Activated CD8-positive, alpha-beta memory T cell treated with anti-CD3 and anti-CD28 coated beads, Interleukin-2, amount 50 U/mL, for 1 hour (primary cell): Measurements from ENCODE around the gene COTL1.

ENCODE experiments used
- DNase-seq: peaks from one replicate; pipeline ENCODE4 v3.0.0-alpha.2; 2020; ENCODE audit errors: extremely low read depth

COTL1 gene

GRCh38 chr16:84614073-84614459, 3.8 kb downstream of the COTL1 start:
- DNase-seq: no peak

- DNase-seq: no peak
Measured at GRCh38 chr16:84613408-84614072, 4.3 kb downstream of the COTL1 start.

- no peak for DNase-seq
Measured at GRCh38 chr16:84612686-84613085, 5.2 kb downstream of the COTL1 start.

GRCh38 chr16:84611041-84611440, 6.8 kb downstream of the COTL1 start:
- no peak for DNase-seq

- no peak for DNase-seq
Measured at GRCh38 chr16:84610376-84610775, 7.5 kb downstream of the COTL1 start.

GRCh38 chr16:84609563-84610177, 8.2 kb downstream of the COTL1 start:
- DNase-seq: no peak

- no peak for DNase-seq
Measured at GRCh38 chr16:84608282-84608681, 9.6 kb downstream of the COTL1 start.

- no peak for DNase-seq
Measured at GRCh38 chr16:84607694-84608093, 10.2 kb downstream of the COTL1 start.

- DNase-seq: no peak
Measured at GRCh38 chr16:84607061-84607460, 10.8 kb downstream of the COTL1 start.

- no peak for DNase-seq
Measured at GRCh38 chr16:84606081-84606875, 11.6 kb downstream of the COTL1 start.

GRCh38 chr16:84605339-84605848, 12.5 kb downstream of the COTL1 start:
- no peak for DNase-seq

GRCh38 chr16:84604477-84605013, 13.3 kb downstream of the COTL1 start:
- no peak for DNase-seq

GRCh38 chr16:84603940-84604339, 13.9 kb downstream of the COTL1 start:
- no peak for DNase-seq

GRCh38 chr16:84603140-84603816, 14.6 kb downstream of the COTL1 start:
- no peak for DNase-seq

- DNase-seq: no peak
Measured at GRCh38 chr16:84600343-84601229, 17.3 kb downstream of the COTL1 start.

GRCh38 chr16:84599521-84600202, 18.2 kb downstream of the COTL1 start:
- no peak for DNase-seq

GRCh38 chr16:84598360-84598759, 19.5 kb downstream of the COTL1 start:
- DNase-seq: no peak

- no peak for DNase-seq
Measured at GRCh38 chr16:84597931-84598351, 19.9 kb downstream of the COTL1 start.

GRCh38 chr16:84597528-84597896, 20.4 kb downstream of the COTL1 start:
- no peak for DNase-seq

- DNase-seq: no peak
Measured at GRCh38 chr16:84596801-84597527, 20.9 kb downstream of the COTL1 start.
